ENCODE results near the gene ATXN1.

Gene ATXN1

DNA sequence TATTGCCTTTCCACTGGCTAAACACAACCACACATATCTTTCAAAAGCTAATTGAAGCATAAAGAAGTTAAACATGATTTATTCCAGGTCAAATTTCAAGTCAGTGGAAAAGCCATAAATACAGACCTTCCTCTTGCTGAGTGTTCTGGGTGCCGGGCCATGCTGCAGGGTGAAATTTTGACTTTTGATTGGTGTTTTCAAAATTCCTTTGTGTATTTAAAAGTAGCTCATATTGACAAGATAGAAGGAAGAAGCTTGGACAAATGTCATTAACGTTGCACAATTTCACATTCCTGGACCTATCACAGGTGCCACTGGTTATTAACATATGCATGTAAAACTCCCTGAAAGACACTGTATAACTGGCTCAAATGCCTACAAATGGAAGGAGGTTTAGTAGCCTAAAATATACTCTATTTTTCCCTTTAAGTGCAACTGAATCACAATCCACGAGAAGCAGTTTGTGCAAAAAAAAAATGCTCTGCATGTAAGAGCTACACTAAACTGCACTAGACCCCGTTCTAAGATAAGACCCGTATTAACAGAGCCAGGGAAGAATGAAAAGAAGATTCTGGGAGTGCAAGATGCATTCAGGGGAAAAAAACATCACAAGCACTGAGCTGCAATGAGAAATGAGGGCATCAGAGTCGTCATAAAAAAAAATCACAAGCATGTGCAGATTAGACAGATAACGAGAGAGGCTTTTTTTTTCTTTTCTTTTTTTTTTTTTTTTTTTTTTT, 30.4 kb downstream of the ATXN1 start:
- Histone ChIP-seq H3K4me1 (ENCODE audit: insufficient read depth, poor library complexity, severe bottlenecking) (peaks cover 31% of the 10 kb centered on the region), H3K9me3 (ENCODE audit: severe bottlenecking) (no peaks in the 10 kb centered on the region), H3K27ac (ENCODE audit: poor library complexity, severe bottlenecking) (no peak overlapping the region), H3K36me3 (ENCODE audit: low read depth) (no peaks in the 10 kb centered on the region), H3K4me3 (ENCODE audit: severe bottlenecking) (no peak overlapping the region), H3K27me3 (ENCODE audit: insufficient read depth, poor library complexity, severe bottlenecking) (no peaks in the 10 kb centered on the region)
- DNase-seq (ENCODE audit: low spot score), result no peak
- TF ChIP-seq, protein P1, sequence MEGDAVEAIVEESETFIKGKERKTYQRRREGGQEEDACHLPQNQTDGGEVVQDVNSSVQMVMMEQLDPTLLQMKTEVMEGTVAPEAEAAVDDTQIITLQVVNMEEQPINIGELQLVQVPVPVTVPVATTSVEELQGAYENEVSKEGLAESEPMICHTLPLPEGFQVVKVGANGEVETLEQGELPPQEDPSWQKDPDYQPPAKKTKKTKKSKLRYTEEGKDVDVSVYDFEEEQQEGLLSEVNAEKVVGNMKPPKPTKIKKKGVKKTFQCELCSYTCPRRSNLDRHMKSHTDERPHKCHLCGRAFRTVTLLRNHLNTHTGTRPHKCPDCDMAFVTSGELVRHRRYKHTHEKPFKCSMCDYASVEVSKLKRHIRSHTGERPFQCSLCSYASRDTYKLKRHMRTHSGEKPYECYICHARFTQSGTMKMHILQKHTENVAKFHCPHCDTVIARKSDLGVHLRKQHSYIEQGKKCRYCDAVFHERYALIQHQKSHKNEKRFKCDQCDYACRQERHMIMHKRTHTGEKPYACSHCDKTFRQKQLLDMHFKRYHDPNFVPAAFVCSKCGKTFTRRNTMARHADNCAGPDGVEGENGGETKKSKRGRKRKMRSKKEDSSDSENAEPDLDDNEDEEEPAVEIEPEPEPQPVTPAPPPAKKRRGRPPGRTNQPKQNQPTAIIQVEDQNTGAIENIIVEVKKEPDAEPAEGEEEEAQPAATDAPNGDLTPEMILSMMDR (IDR thresholded peaks at IDR 0.05; ENCODE audit: poor library complexity, severe bottlenecking), result no peak
- no peak for ATAC-seq (ENCODE audit: low read depth)

DNA sequence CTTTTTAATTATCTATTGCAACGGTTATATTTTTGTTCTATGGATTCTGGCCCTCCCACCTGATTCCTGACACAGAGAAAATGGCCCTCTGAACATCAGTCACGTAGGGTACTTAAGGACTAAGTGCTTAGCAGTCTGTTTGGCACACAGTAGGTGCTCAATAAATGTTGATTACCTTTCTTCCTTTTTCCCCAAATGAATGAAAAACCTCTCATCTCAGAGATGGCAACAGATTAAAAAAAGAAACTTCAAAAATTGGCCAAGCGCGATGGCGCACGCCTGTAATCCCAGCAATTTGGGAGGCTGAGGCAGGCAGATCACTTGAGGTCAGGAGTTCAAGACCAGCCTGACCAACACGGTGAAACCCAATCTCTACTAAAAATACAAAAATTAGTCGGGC, 31.5 kb downstream of the ATXN1 start:
- Histone ChIP-seq H3K36me3 (ENCODE audit: low read depth) (peaks cover 3% of the 10 kb centered on the region; the same call in 1 of the 2 replicates), H3K9me3 (ENCODE audit: severe bottlenecking) (no peaks in the 10 kb centered on the region), H3K4me1 (ENCODE audit: insufficient read depth, poor library complexity, severe bottlenecking) (peaks cover 40% of the 10 kb centered on the region), H3K27ac (ENCODE audit: poor library complexity, severe bottlenecking) (peak overlapping the region; percentile 7), H3K27me3 (ENCODE audit: insufficient read depth, poor library complexity, severe bottlenecking) (no peaks in the 10 kb centered on the region), H3K4me3 (ENCODE audit: severe bottlenecking) (no peak overlapping the region)
- TF ChIP-seq, protein P1 (IDR thresholded peaks at IDR 0.05; ENCODE audit: poor library complexity, severe bottlenecking), result no peak
- ATAC-seq (ENCODE audit: low read depth) (no peak), DNase-seq (ENCODE audit: low spot score) (no peak)

DNA sequence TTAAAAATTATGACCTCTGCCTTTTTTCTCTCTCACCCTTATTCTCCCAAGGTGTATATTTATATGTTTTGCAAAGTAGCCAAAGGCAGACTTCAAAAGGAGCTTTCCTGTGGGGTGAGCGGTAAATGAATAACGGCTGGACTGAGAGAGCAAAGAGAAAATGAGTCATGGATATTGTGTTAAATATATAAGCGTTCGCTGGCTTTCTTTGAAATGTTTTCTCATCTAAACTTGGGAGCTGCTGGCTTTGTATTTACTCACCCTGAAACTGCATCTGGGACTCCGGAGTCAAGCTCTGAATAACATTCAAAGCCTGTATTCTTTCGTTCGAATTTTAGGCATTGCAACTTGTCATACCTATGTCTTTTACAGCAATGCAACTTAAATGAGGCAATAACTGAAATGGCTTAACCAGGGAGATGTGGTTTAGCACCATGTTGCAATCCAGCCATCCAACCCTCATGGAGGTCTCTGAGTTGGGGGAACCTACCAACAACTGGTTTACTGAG, 32.0 kb downstream of the ATXN1 start:
- Histone ChIP-seq H3K4me3 (ENCODE audit: severe bottlenecking) (no peak overlapping the region), H3K27me3 (ENCODE audit: insufficient read depth, poor library complexity, severe bottlenecking) (no peaks in the 10 kb centered on the region), H3K27ac (ENCODE audit: poor library complexity, severe bottlenecking) (peak overlapping the region; percentile 7), H3K9me3 (ENCODE audit: severe bottlenecking) (no peaks in the 10 kb centered on the region), H3K4me1 (ENCODE audit: insufficient read depth, poor library complexity, severe bottlenecking) (peaks cover 45% of the 10 kb centered on the region), H3K36me3 (ENCODE audit: low read depth) (peaks cover 4% of the 10 kb centered on the region; the same call in 1 of the 2 replicates)
- ATAC-seq (ENCODE audit: low read depth) (peak; percentile 34; the same call in 2 of the 3 replicates), DNase-seq (ENCODE audit: low spot score) (no peak)
- TF ChIP-seq, protein P1 (IDR thresholded peaks at IDR 0.05; ENCODE audit: poor library complexity, severe bottlenecking), result no peak

DNA sequence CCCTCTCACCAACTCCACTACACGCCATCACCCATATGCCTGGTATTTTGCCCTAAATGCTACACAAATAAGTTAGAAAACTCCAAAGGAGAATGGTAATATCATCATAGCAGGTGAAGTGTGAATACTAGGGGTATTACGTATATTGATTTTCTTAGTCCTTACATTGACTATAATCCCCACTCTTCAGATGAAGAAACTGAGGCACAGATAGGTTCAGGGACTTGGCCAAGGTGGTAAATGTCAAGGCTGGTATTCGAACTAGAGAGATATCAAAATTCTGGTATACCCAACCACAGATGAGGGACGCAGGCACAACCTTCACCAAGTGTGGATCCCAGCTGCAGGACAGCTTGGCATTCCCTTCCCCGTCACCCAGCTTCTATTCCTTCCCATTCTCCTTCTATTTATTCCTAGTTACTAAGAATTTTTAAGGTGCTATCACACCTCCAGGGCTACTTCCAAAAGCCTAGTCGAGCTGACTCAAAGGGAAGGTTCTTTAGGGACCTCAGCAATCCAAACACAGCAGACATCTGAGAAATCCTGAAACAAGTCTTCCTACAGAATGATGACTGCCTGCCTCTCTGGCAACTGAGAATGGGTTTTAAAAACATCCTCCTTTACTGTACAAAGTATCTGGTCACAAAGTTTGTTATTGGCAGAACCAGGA, 32.6 kb downstream of the ATXN1 start:
- Histone ChIP-seq H3K27ac (ENCODE audit: poor library complexity, severe bottlenecking) (peak overlapping the region; percentile 7), H3K4me1 (ENCODE audit: insufficient read depth, poor library complexity, severe bottlenecking) (peaks cover 51% of the 10 kb centered on the region), H3K9me3 (ENCODE audit: severe bottlenecking) (no peaks in the 10 kb centered on the region), H3K36me3 (ENCODE audit: low read depth) (peaks cover 4% of the 10 kb centered on the region; the same call in 1 of the 2 replicates), H3K27me3 (ENCODE audit: insufficient read depth, poor library complexity, severe bottlenecking) (no peaks in the 10 kb centered on the region), H3K4me3 (ENCODE audit: severe bottlenecking) (no peak overlapping the region)
- no peak for ATAC-seq (ENCODE audit: low read depth)
- no peak for DNase-seq (ENCODE audit: low spot score)
- TF ChIP-seq, protein P1 (IDR thresholded peaks at IDR 0.05; ENCODE audit: poor library complexity, severe bottlenecking), result no peak

Data from RWPE2 (cell line).